HCT116 (cell line): Measurements from ENCODE around the gene NT5C2. TPM values are rescaled to one million over a fixed set of nuclear protein-coding genes. Genes with fewer than 3 reads are reported as not detected.

Experiments used
- ATAC-seq: fragments of 200-7000 bp; cut with Tn5 transposase; 2 replicates; pipeline ENCODE4 v1.9.1; 2020; ENCODE audit warnings: mild to moderate bottlenecking, moderate library complexity
- BruUV-seq: library from RNA; stranded (reverse); fragments of 400-500 nt; replicated peaks from 2 replicates; lab custom pipeline; 2021; lab: Mats Ljungman, UMichigan
- CTCF ChIA-PET: fragments of 300-600 bp; sonication (Branson Sonifier 250); formaldehyde crosslinking; loops from one replicate; lab custom pipeline; 2021; ENCODE audit warnings: antibody characterized with exemption; lab: Charles Lee
- POLR2A ChIA-PET: fragments of 300-600, 350-600 bp; sonication (Branson Sonifier 250); formaldehyde crosslinking; loops from one replicate; lab custom pipeline; 2021; ENCODE audit warnings: antibody characterized with exemption; lab: Charles Lee
- RAD21 ChIA-PET, 2 experiments: fragments of 300-600 bp; sonication (Branson Sonifier 250); formaldehyde crosslinking; loops; one replicate each; lab custom pipeline; 2023; ENCODE audit warnings: low total read pairs in 2 of 2; ENCODE audit not compliant: uncharacterized antibody in 2 of 2, unreplicated experiment in 2 of 2, low non-redundant PET in 1 of 2; lab: Charles Lee
- DNase-seq: peaks from one replicate; pipeline ENCODE4 v3.0.0-alpha.2; 2010; ENCODE audit warnings: low read depth, low spot score
- H2AFZ ChIP-seq: fragments of 200-600 bp; shearing (Covaris generic), sonication (generic); 2 replicates; pipeline ENCODE4 v1.6.1; 2017; ENCODE audit warnings: low read depth, mixed run types, mixed read lengths, antibody characterized with exemption, low read length; ENCODE audit not compliant: poor library complexity, severe bottlenecking
- H3K27ac ChIP-seq: 2 replicates; pipeline ENCODE4 v1.5.1; 2012; ENCODE audit warnings: low read depth, low read length
- H3K27me3 ChIP-seq: fragments of 200-600 bp; sonication (generic); 2 replicates; pipeline ENCODE4 v1.6.1; 2016; ENCODE audit warnings: mixed run types, low read length, mixed read lengths; ENCODE audit not compliant: insufficient read depth
- H3K36me3 ChIP-seq, 2 experiments: fragments of 200-500 bp in 1 of 2; fragments of 200-600 bp in 1 of 2; sonication (Bioruptor generic) in 1 of 2; sonication (generic) in 1 of 2; 2 replicates each; pipeline versions ENCODE4 v1.5.1 to v1.6.1; 2014 to 2016; ENCODE audit warnings: low read length in 2 of 2, inconsistent platforms in 1 of 2, mixed read lengths in 1 of 2, mixed run types in 1 of 2; ENCODE audit not compliant: insufficient read depth in 2 of 2, control insufficient read depth in 1 of 2
- H3K4me1 ChIP-seq, 2 experiments: fragments of 200-600 bp in 1 of 2; sonication (generic) in 1 of 2; 2 replicates each; pipeline versions ENCODE4 v1.5.1 to v1.6.1; 2012 to 2017; ENCODE audit warnings: low read length in 2 of 2, inconsistent platforms in 1 of 2, mild to moderate bottlenecking in 1 of 2, mixed read lengths in 1 of 2, mixed run types in 1 of 2, moderate library complexity in 1 of 2; ENCODE audit not compliant: insufficient read depth in 2 of 2, control insufficient read depth in 1 of 2
- H3K4me2 ChIP-seq: fragments of 200-600 bp; sonication (generic); 2 replicates; pipeline ENCODE4 v1.6.1; 2017; ENCODE audit warnings: mixed run types, low read length, mixed read lengths
- H3K4me3 ChIP-seq, 2 experiments: fragments of 200-600 bp in 1 of 2; sonication (generic) in 1 of 2; replicated peaks in 1 of 2; 2 replicates each; pipeline ENCODE4 v1.5.1; 2011 to 2016; ENCODE audit warnings: low read length in 2 of 2, control low read depth in 1 of 2, low read depth in 1 of 2, mild to moderate bottlenecking in 1 of 2, mixed read lengths in 1 of 2, mixed run types in 1 of 2
- H3K79me2 ChIP-seq: fragments of 200-600 bp; sonication (generic); 2 replicates; pipeline ENCODE4 v1.6.1; 2017; ENCODE audit warnings: mild to moderate bottlenecking, mixed run types, low read length, moderate library complexity, mixed read lengths; ENCODE audit not compliant: insufficient read depth
- H3K9ac ChIP-seq: fragments of 200-600 bp; sonication (generic); 2 replicates; pipeline ENCODE4 v1.6.1; 2016; ENCODE audit warnings: low read length, mixed read lengths
- H3K9me2 ChIP-seq: fragments of 200-600 bp; sonication (generic), shearing (Covaris generic); 2 replicates; pipeline ENCODE4 v1.6.1; 2017; ENCODE audit warnings: mixed run types, mild to moderate bottlenecking, moderate library complexity; ENCODE audit not compliant: insufficient read depth
- H3K9me3 ChIP-seq, 2 experiments: fragments of 200-500 bp in 1 of 2; fragments of 200-600 bp in 1 of 2; sonication (Bioruptor generic) in 1 of 2; sonication (generic) in 1 of 2; 2 replicates each; pipeline ENCODE4 v1.6.1; 2014 to 2017; ENCODE audit warnings: low read length in 2 of 2, mixed read lengths in 2 of 2, inconsistent platforms in 1 of 2, low read depth in 1 of 2, mild to moderate bottlenecking in 1 of 2, mixed run types in 1 of 2, moderate library complexity in 1 of 2; ENCODE audit not compliant: control insufficient read depth in 1 of 2, insufficient read depth in 1 of 2
- H4K20me1 ChIP-seq: fragments of 200-600 bp; sonication (generic), shearing (Covaris generic); 2 replicates; pipeline ENCODE4 v1.6.1; 2017; ENCODE audit warnings: mixed run types, mild to moderate bottlenecking, moderate library complexity; ENCODE audit not compliant: insufficient read depth
- CEBPB ChIP-seq: IDR thresholded peaks from 2 replicates; pipeline ENCODE4 v1.6.1; 2012; ENCODE audit warnings: low read depth
- CTCF ChIP-seq, 3 experiments: fragments of 200-600 bp in 1 of 3; sonication (generic) in 1 of 3; IDR thresholded peaks in 2 of 3; conservative IDR thresholded peaks in 1 of 3; 2 replicates each; pipeline ENCODE4 v1.5.1; 2012 to 2017; ENCODE audit warnings: low read depth in 2 of 3, low read length in 2 of 3, antibody characterized with exemption in 1 of 3, borderline replicate concordance in 1 of 3, control low read depth in 1 of 3, mild to moderate bottlenecking in 1 of 3, mixed read lengths in 1 of 3, mixed run types in 1 of 3, moderate library complexity in 1 of 3; ENCODE audit not compliant: insufficient read depth in 1 of 3
- EZH2 ChIP-seq: fragments of 200-600 bp; sonication (generic); IDR thresholded peaks from 2 replicates; pipeline ENCODE4 v1.6.1; 2017; ENCODE audit warnings: antibody characterized with exemption, mixed run types
- FOSL1 ChIP-seq: IDR thresholded peaks from 2 replicates; pipeline ENCODE4 v1.6.1; 2012; ENCODE audit warnings: low read depth
- JUND ChIP-seq: IDR thresholded peaks from 2 replicates; pipeline ENCODE4 v1.6.1; 2012
- POLR2A ChIP-seq: IDR thresholded peaks from 2 replicates; pipeline ENCODE4 v1.7.0; 2011; ENCODE audit warnings: borderline replicate concordance; ENCODE audit not compliant: insufficient read depth, insufficient read length; ENCODE audit errors: extremely low read depth
- POLR2AphosphoS5 ChIP-seq: IDR thresholded peaks from 2 replicates; pipeline ENCODE4 v1.6.1; 2011; ENCODE audit warnings: mild to moderate bottlenecking, low read depth, low read length, moderate library complexity
- RAD21 ChIP-seq: IDR thresholded peaks from 2 replicates; pipeline ENCODE4 v1.6.1; 2012; ENCODE audit warnings: low read depth, mild to moderate bottlenecking
- SIN3A ChIP-seq: IDR thresholded peaks from 2 replicates; pipeline ENCODE4 v1.6.1; 2012; ENCODE audit warnings: low read depth
- SP1 ChIP-seq: IDR thresholded peaks from 2 replicates; pipeline ENCODE4 v1.6.1; 2012; ENCODE audit warnings: low read depth
- SRF ChIP-seq: IDR thresholded peaks from 2 replicates; pipeline ENCODE4 v1.6.1; 2012; ENCODE audit warnings: low read depth
- TCF7L2 ChIP-seq: IDR thresholded peaks from 2 replicates; pipeline ENCODE4 v1.7.0; 2011; ENCODE audit warnings: borderline replicate concordance, inconsistent platforms; ENCODE audit not compliant: insufficient read depth, insufficient read length; ENCODE audit errors: extremely low read depth
- ZBTB33 ChIP-seq: IDR thresholded peaks from 2 replicates; pipeline ENCODE4 v1.6.1; 2011; ENCODE audit warnings: mild to moderate bottlenecking, low read length, moderate library complexity; ENCODE audit not compliant: insufficient replicate concordance; ENCODE audit errors: extremely low read depth
- ZFX ChIP-seq: fragments of 450-650 bp; IDR thresholded peaks from 2 replicates; pipeline ENCODE4 v1.6.1; 2017
- ZNF274 ChIP-seq: fragments of 200-500 bp; sonication (Bioruptor generic); IDR thresholded peaks from 2 replicates; pipeline ENCODE4 v1.6.1; 2014; ENCODE audit warnings: mild to moderate bottlenecking, low read depth, low read length, inconsistent platforms
- intact Hi-C: fragments of 100-400 bp; cut with micrococcal nuclease; formaldehyde crosslinking; loops from 2 replicates; pipeline ENCODE4 v1.10.0; 2022
- total RNA-seq: library from RNA; stranded (reverse); gene quantifications from one replicate; pipeline ENCODE4 v1.2.1, GENCODE V29; 2021; ENCODE audit not compliant: unreplicated experiment
- TF ChIP-seq, protein P1 (sequence below): IDR thresholded peaks from 2 replicates; pipeline ENCODE4 v1.6.1; 2012
- TF ChIP-seq, protein P2 (sequence below): IDR thresholded peaks from 2 replicates; pipeline ENCODE4 v1.6.1; 2012; ENCODE audit warnings: low read depth
- TF ChIP-seq, protein P3 (sequence below): IDR thresholded peaks from 2 replicates; pipeline ENCODE4 v1.6.1; 2012

The NT5C2 gene
- total RNA-seq, 1 experiment from 2014 or later, result 63.0 TPM

DNA sequence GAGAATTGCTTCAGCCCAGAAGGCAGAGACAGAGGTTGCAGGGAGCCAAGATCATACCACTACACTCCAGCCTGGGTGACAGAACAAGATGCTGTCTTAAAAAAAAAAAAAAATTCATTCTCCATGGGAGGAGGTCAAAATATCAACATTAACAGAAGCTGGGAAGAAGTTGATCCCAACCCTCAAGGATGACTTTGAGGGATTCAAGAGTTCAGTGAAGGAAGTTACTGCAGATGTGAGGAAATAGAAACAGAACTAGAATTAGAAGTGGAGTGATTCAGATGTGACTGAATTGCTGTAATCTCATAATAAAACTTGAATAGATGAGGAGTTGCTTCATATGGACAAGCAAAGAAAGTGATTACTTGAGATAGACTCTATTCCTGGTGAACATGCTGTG is 32.9 kb upstream of the NT5C2 start:
- ChIA-PET CTCF (no interaction called here), RAD21 (no interaction called here), POLR2A (no interaction called here)
- Histone ChIP-seq H3K9ac (no peak overlapping the region), H3K4me1 (peaks cover 21 to 44% of the 10 kb centered on the region in 2 experiments), H4K20me1 (no peaks in the 10 kb centered on the region), H3K79me2 (no peaks in the 10 kb centered on the region), H3K27me3 (no peaks in the 10 kb centered on the region), H3K27ac (no peak overlapping the region), H3K4me2 (no peak overlapping the region), H2AFZ (no peak overlapping the region), H3K4me3 (no peak overlapping the region), H3K36me3 (no peaks in the 10 kb centered on the region), H3K9me2 (no peaks in the 10 kb centered on the region), H3K9me3 (no peaks in the 10 kb centered on the region)
- no TSS peak for BruUV-seq
- TF ChIP-seq CTCF (IDR thresholded peaks at IDR 0.05 in 2 of 3, conservative IDR thresholded peaks at IDR 0.05 in 1 of 3; ENCODE audit: borderline replicate concordance in 1 of 3, insufficient read depth in 1 of 3, low read depth in 2 of 3, low read length in 2 of 3), result no peak
- no peak for TF ChIP-seq ZFX
- TF ChIP-seq ZBTB33, result no peak
- no peak for TF ChIP-seq TCF7L2
- no peak for TF ChIP-seq POLR2A
- no peak for TF ChIP-seq CEBPB
- TF ChIP-seq, protein P1, sequence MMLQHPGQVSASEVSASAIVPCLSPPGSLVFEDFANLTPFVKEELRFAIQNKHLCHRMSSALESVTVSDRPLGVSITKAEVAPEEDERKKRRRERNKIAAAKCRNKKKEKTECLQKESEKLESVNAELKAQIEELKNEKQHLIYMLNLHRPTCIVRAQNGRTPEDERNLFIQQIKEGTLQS, result no peak
- TF ChIP-seq POLR2AphosphoS5, result no peak
- TF ChIP-seq RAD21, result no peak
- TF ChIP-seq FOSL1, result no peak
- no peak for TF ChIP-seq EZH2
- no peak for TF ChIP-seq SIN3A
- no peak for TF ChIP-seq SP1
- TF ChIP-seq ZNF274, result no peak
- TF ChIP-seq SRF, result no peak
- TF ChIP-seq, protein P2, sequence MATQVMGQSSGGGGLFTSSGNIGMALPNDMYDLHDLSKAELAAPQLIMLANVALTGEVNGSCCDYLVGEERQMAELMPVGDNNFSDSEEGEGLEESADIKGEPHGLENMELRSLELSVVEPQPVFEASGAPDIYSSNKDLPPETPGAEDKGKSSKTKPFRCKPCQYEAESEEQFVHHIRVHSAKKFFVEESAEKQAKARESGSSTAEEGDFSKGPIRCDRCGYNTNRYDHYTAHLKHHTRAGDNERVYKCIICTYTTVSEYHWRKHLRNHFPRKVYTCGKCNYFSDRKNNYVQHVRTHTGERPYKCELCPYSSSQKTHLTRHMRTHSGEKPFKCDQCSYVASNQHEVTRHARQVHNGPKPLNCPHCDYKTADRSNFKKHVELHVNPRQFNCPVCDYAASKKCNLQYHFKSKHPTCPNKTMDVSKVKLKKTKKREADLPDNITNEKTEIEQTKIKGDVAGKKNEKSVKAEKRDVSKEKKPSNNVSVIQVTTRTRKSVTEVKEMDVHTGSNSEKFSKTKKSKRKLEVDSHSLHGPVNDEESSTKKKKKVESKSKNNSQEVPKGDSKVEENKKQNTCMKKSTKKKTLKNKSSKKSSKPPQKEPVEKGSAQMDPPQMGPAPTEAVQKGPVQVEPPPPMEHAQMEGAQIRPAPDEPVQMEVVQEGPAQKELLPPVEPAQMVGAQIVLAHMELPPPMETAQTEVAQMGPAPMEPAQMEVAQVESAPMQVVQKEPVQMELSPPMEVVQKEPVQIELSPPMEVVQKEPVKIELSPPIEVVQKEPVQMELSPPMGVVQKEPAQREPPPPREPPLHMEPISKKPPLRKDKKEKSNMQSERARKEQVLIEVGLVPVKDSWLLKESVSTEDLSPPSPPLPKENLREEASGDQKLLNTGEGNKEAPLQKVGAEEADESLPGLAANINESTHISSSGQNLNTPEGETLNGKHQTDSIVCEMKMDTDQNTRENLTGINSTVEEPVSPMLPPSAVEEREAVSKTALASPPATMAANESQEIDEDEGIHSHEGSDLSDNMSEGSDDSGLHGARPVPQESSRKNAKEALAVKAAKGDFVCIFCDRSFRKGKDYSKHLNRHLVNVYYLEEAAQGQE, result no peak
- TF ChIP-seq, protein P3, sequence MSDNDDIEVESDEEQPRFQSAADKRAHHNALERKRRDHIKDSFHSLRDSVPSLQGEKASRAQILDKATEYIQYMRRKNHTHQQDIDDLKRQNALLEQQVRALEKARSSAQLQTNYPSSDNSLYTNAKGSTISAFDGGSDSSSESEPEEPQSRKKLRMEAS, result no peak
- TF ChIP-seq JUND, result no peak
- ATAC-seq (no peak), DNase-seq (no peak)
- intact Hi-C loops, result no loop called here
